Bronchial epithelial cell (primary cell): ENCODE measurements around the gene ATE1. TPM values are rescaled to one million over a fixed set of nuclear protein-coding genes. Genes with fewer than 3 reads are reported as not detected.

Experiments used
- DNase-seq: peaks from one replicate; pipeline ENCODE4 v3.0.0-alpha.2; 2010; ENCODE audit warnings: low read depth
- FAIRE-seq: peaks from 2 replicates; lab custom pipeline; 2011; peaks lifted over from hg19 to GRCh38; lab: Jason Lieb, UNC
- H3K27me3 ChIP-seq: 2 replicates; pipeline ENCODE4 v1.5.1; 2011; ENCODE audit warnings: low read length; ENCODE audit not compliant: control insufficient read depth, insufficient read depth
- H3K36me3 ChIP-seq: 2 replicates; pipeline ENCODE4 v1.5.1; 2011; ENCODE audit warnings: low read length; ENCODE audit not compliant: control insufficient read depth, insufficient read depth
- H3K4me3 ChIP-seq: 2 replicates; pipeline ENCODE4 v1.5.1; 2011; ENCODE audit warnings: mild to moderate bottlenecking, low read depth, low read length, control low read depth
- total RNA-seq: library from RNA; depleted of rRNA; stranded (reverse); fragments of >200 nt; gene quantifications from 2 replicates; pipeline ENCODE4 v1.2.1, GENCODE V29; 2014
- TF ChIP-seq, protein P1 (sequence below): IDR thresholded peaks from 2 replicates; pipeline ENCODE4 v1.5.1; 2011; ENCODE audit warnings: mild to moderate bottlenecking, moderate library complexity, low read length, control low read depth, inconsistent platforms; ENCODE audit not compliant: insufficient read depth, severe bottlenecking

ATE1 gene
- total RNA-seq, 1 donor from 2014 or later = 17.9 TPM

DNA sequence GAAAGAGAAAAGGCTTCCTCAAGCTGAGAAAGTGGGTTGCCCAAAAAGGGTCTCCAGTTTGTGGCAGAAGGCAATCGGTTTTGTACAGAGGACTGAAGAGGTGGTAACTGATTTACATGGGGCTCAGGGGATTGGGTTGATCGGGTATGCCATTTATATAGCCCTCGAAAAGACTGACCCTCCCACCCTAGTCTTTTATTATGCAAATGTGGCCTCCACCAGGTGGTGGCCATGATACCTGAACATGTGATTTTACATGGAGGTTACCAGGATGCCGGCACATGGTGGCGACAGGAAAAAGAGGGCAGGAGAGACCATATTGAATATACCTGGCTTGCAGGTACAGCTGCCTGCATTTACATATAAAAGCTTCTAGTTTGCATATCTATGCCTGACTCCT is 36.7 kb downstream of the ATE1 start:
- H3K4me3 ChIP-seq = no peak overlapping the region
- DNase-seq (no peak), FAIRE-seq (no peak)
- H3K36me3 ChIP-seq = peaks cover 2% of the 10 kb centered on the region
- H3K27me3 ChIP-seq = no peaks in the 10 kb centered on the region
- TF ChIP-seq, protein P1, sequence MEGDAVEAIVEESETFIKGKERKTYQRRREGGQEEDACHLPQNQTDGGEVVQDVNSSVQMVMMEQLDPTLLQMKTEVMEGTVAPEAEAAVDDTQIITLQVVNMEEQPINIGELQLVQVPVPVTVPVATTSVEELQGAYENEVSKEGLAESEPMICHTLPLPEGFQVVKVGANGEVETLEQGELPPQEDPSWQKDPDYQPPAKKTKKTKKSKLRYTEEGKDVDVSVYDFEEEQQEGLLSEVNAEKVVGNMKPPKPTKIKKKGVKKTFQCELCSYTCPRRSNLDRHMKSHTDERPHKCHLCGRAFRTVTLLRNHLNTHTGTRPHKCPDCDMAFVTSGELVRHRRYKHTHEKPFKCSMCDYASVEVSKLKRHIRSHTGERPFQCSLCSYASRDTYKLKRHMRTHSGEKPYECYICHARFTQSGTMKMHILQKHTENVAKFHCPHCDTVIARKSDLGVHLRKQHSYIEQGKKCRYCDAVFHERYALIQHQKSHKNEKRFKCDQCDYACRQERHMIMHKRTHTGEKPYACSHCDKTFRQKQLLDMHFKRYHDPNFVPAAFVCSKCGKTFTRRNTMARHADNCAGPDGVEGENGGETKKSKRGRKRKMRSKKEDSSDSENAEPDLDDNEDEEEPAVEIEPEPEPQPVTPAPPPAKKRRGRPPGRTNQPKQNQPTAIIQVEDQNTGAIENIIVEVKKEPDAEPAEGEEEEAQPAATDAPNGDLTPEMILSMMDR = no peak

DNA sequence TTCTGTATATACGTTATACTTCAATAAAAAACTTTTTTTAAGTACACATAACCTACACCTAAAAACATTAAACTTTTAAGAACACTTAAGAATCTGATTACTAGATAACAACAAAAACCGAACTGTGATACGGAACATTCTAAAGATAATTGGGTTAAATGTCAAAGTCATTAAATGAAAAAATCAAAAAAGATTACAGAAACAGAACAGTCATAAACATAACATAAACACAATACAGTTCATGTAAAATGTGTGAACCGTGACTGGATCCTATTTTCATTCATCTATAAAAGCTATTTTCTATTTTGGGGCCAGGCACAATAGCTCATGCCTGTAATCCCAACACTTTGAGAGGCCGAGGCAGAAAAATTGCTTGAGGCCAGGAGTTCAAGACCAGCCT is 38.6 kb downstream of the ATE1 start:
- TF ChIP-seq, protein P1 = no peak
- DNase-seq (no peak), FAIRE-seq (no peak)
- no peak overlapping the region for H3K4me3 ChIP-seq
- H3K27me3 ChIP-seq = no peaks in the 10 kb centered on the region
- H3K36me3 ChIP-seq = peaks cover 2% of the 10 kb centered on the region

DNA sequence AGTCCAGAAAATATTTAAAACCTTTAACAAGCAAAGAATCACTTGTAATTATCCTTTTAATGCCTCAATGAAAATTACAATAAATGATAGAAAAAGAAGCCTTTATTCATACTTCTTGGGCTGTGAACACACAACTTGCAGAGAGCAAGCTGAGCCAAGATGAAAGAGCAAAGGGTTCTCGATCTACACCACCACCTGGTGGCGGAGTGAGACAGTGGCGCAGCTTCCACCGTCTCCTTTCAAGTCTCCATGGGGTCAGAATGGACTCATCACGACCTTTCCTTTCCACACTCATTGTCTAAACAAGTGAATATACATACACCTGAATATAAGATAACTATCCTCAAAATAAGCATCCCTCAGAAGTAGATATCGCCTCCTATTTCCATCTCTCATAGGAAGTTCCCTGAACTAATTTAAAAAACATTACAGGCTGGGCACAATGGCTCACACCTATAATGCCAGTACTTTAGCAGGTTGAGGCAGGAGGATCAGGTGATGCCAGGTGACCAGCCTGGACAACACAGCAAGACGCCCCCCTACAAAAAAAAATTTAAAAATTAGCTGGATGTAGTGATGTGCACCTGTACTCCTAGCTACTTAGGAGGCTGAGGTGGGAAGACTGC is 40.7 kb downstream of the ATE1 start:
- peak; percentile 63 for DNase-seq
- no peak overlapping the region for H3K4me3 ChIP-seq
- TF ChIP-seq, protein P1 = peak; percentile 91
- peaks cover 2% of the 10 kb centered on the region for H3K36me3 ChIP-seq
- H3K27me3 ChIP-seq = no peaks in the 10 kb centered on the region
- FAIRE-seq = peak; percentile 23

DNA sequence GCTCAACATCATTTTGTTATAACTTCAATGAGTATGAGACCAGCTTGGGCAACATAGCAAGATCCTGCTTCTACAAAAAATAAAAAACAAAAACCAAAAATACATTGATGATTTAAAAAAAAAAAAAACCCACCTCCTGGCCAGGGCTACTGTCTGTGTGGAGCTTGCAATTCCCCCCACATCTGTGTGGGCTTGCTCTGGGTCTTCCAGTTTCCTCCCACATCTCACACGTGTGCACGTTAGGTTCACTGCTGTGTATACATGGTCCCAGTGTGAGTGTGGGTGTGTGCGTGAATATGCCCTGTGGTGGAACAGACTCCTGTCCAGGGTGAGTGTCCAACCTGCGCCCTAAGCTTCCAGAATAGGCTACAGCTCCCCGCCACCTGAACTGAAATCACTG is 41.6 kb downstream of the ATE1 start:
- Histone ChIP-seq H3K36me3 (peaks cover 2% of the 10 kb centered on the region), H3K27me3 (no peaks in the 10 kb centered on the region), H3K4me3 (no peak overlapping the region)
- DNase-seq (no peak), FAIRE-seq (no peak)
- TF ChIP-seq, protein P1 = no peak

DNA sequence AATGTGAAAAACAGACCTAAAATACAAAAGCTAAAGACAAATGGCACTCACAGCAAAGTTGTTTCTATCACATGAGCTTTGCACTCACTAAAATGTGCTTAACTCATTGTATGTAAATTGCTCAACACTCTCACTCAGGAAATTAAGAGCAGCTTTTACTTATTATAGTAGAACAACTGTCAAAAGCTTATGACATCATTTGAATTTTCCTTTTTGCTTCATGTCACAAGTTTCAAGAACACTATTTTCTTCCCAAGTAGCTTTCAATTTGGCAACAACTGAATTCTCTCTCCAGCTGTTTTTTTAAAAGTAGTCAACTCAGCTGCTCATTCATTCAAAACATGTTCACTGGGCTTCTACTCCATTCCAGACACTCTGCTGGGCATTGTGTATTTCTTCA is 46.9 kb downstream of the ATE1 start:
- FAIRE-seq (no peak), DNase-seq (no peak)
- H3K27me3 ChIP-seq = no peaks in the 10 kb centered on the region
- no peak overlapping the region for H3K4me3 ChIP-seq
- H3K36me3 ChIP-seq = no peaks in the 10 kb centered on the region
- TF ChIP-seq, protein P1 = no peak

DNA sequence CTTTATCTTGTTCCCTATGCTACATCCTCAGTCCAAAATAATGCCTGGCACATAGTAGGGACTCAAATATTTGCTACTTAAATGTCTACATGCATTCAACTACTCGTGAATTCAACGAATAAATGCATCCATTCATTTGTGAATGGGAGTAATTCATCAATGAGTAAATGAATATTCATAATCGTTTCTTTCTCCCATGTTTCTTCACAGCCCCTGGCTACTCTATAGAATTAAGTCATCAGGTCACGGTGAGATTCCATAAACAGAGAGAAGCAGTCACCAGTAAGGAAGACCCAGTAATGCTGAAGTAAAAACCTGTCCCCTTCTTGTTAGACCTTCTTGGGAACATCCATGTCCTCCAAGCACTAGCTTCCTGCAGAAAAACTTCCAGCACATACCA is 48.4 kb downstream of the ATE1 start:
- TF ChIP-seq, protein P1 = no peak
- Histone ChIP-seq H3K27me3 (no peaks in the 10 kb centered on the region), H3K36me3 (no peaks in the 10 kb centered on the region), H3K4me3 (no peak overlapping the region)
- DNase-seq = no peak
- no peak for FAIRE-seq
